ENCODE data around the gene SERPINB10. TPM values are rescaled to one million over a fixed set of nuclear protein-coding genes. Genes with fewer than 3 reads are reported as not detected.

Gene SERPINB10
- total RNA-seq, 1 experiment from 2014 or later: not detected

DNA sequence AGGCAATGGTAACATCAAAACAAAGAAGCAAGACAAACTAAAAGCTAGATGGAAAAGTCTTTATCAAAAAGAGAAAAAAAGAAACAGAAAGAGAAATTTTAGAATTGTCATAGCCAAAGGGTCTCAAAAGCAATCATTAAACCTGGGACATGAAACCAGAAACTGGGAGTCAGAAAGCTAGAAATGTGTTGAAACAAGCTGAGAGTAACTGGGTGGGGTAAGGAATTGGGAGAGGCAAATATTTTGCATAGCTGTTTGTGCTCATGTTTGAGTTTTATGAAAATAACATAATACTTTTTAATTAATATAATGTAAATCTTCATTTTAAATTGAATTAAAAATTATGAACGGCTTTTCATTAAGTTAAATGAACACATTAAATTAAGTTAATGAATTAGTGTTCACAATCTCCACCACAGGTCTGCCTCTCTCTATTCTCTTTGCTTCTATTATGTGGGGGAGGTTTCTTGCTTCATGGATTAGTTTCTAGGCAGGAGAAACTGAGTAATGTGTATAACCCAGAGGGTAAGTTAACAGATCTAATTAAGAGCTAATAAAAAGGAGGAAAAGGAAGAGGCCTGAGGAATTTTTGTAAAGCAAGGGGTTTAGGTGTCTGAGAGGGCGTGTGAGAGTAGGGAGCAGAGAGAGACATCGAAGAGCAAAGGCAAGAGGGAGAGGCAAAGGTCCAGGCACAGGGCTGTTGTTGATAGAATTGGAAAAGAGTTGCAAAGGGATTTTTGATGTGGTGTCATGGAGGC lies 40.2 kb upstream of the SERPINB10 start:
- ATAC-seq: no peak
- Mint-ChIP-seq H3K9me3 (no peaks in the 10 kb centered on the region), H3K27ac (no peak overlapping the region), H3K36me3 (no peaks in the 10 kb centered on the region), H3K27me3 (ENCODE audit: low read depth) (no peaks in the 10 kb centered on the region), H3K4me1 (no peaks in the 10 kb centered on the region), H3K4me3 (no peak overlapping the region)
- CTCF ChIA-PET: interaction anchor here (1.2 to 1.9 kb wide), 2 partner anchors 69 to 127 kb away, joined by 4 read pairs; no protein-coding TSS in a partner anchor
- POLR2A ChIA-PET: no interaction called here
- TF ChIP-seq SOX15 (CRISPR knock-in tag; IDR thresholded peaks at IDR 0.05) (no peak), ELF4 (CRISPR knock-in tag; IDR thresholded peaks at IDR 0.05; ENCODE audit: low read depth) (no peak), TEAD1 (CRISPR knock-in tag; IDR thresholded peaks at IDR 0.05) (no peak), JUN (CRISPR knock-in tag; IDR thresholded peaks at IDR 0.05) (no peak), NFATC4 (CRISPR knock-in tag; IDR thresholded peaks at IDR 0.05) (no peak), ZBTB21 (CRISPR knock-in tag; IDR thresholded peaks at IDR 0.05; ENCODE audit: borderline replicate concordance) (no peak), PRRX2 (CRISPR knock-in tag; IDR thresholded peaks at IDR 0.05) (no peak), TP53 (CRISPR knock-in tag; IDR thresholded peaks at IDR 0.05) (no peak)
- TF ChIP-seq, protein P1, sequence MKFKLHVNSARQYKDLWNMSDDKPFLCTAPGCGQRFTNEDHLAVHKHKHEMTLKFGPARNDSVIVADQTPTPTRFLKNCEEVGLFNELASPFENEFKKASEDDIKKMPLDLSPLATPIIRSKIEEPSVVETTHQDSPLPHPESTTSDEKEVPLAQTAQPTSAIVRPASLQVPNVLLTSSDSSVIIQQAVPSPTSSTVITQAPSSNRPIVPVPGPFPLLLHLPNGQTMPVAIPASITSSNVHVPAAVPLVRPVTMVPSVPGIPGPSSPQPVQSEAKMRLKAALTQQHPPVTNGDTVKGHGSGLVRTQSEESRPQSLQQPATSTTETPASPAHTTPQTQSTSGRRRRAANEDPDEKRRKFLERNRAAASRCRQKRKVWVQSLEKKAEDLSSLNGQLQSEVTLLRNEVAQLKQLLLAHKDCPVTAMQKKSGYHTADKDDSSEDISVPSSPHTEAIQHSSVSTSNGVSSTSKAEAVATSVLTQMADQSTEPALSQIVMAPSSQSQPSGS (CRISPR knock-in tag; IDR thresholded peaks at IDR 0.05; ENCODE audit: borderline replicate concordance, low read depth): no peak
- no peak for DNase-seq (ENCODE audit: low spot score)

DNA sequence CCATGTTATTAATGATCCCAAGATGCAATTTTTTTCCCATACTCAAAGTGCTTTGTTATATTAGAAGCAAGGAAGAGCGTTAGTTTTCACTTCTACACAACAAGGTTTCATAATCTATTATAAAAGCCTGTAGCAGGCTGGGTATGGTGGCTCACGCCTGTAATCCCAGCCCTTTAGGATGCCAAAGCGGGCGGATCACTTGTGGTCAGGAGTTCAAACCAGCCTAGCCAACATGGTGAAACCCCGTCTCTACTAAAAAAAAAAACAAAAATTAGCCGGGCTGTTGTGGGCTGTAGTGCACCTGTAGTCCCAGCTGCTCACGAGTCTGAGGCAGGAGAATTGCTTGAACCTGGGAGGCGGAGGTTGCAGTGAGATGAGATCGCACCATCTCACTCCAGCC lies 39.2 kb upstream of the SERPINB10 start:
- no peaks in the 10 kb centered on the region for H3K36me3 Mint-ChIP-seq
- H3K27me3 Mint-ChIP-seq (ENCODE audit: low read depth): no peaks in the 10 kb centered on the region
- H3K4me1 Mint-ChIP-seq: no peaks in the 10 kb centered on the region
- ChIA-PET CTCF (no interaction called here), POLR2A (no interaction called here)
- H3K27ac Mint-ChIP-seq: no peak overlapping the region
- ATAC-seq (no peak), DNase-seq (ENCODE audit: low spot score) (no peak)
- H3K4me3 Mint-ChIP-seq: no peak overlapping the region
- TF ChIP-seq, protein P2, sequence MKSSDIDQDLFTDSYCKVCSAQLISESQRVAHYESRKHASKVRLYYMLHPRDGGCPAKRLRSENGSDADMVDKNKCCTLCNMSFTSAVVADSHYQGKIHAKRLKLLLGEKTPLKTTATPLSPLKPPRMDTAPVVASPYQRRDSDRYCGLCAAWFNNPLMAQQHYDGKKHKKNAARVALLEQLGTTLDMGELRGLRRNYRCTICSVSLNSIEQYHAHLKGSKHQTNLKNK (CRISPR knock-in tag; IDR thresholded peaks at IDR 0.05): no peak
- TF ChIP-seq, protein P3, sequence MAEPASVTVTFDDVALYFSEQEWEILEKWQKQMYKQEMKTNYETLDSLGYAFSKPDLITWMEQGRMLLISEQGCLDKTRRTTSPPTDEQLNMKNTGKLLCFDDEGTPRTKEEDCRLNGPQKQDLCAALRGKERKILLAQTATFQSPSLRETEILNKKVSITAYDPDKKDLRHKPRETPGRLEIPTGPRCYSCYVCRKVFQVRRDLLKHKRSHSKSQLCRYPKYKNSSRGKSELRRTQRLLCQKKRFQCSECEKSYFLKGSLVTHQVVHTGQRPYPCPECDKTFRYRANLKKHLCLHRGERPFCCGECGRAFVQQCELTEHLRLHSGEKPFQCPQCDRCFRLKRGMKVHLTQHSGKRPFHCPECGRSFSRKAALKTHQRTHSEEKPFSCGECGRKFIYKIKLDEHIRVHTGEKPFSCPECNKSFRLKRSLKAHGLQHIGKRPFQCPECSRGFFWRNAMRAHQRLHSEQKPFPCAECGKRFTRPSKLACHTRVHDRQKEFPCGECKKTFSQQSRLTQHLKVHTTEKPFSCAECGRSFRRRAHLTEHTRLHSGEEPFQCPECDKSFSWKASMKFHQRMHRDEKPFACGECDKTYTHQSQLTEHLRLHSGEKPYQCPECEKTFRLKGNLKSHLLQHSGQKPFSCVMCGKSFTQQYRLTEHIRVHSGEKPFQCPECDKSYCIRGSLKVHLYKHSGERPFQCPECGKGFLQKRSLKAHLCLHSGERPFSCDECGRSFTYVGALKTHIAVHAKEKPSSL (CRISPR knock-in tag; conservative IDR thresholded peaks at IDR 0.05): no peak
- TF ChIP-seq KAT7 (CRISPR knock-in tag; IDR thresholded peaks at IDR 0.05; ENCODE audit: borderline replicate concordance): no peak
- TF ChIP-seq ZNF138 (CRISPR knock-in tag; conservative IDR thresholded peaks at IDR 0.05): no peak
- TF ChIP-seq, protein P4, sequence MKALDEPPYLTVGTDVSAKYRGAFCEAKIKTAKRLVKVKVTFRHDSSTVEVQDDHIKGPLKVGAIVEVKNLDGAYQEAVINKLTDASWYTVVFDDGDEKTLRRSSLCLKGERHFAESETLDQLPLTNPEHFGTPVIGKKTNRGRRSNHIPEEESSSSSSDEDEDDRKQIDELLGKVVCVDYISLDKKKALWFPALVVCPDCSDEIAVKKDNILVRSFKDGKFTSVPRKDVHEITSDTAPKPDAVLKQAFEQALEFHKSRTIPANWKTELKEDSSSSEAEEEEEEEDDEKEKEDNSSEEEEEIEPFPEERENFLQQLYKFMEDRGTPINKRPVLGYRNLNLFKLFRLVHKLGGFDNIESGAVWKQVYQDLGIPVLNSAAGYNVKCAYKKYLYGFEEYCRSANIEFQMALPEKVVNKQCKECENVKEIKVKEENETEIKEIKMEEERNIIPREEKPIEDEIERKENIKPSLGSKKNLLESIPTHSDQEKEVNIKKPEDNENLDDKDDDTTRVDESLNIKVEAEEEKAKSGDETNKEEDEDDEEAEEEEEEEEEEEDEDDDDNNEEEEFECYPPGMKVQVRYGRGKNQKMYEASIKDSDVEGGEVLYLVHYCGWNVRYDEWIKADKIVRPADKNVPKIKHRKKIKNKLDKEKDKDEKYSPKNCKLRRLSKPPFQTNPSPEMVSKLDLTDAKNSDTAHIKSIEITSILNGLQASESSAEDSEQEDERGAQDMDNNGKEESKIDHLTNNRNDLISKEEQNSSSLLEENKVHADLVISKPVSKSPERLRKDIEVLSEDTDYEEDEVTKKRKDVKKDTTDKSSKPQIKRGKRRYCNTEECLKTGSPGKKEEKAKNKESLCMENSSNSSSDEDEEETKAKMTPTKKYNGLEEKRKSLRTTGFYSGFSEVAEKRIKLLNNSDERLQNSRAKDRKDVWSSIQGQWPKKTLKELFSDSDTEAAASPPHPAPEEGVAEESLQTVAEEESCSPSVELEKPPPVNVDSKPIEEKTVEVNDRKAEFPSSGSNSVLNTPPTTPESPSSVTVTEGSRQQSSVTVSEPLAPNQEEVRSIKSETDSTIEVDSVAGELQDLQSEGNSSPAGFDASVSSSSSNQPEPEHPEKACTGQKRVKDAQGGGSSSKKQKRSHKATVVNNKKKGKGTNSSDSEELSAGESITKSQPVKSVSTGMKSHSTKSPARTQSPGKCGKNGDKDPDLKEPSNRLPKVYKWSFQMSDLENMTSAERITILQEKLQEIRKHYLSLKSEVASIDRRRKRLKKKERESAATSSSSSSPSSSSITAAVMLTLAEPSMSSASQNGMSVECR (CRISPR knock-in tag; IDR thresholded peaks at IDR 0.05; ENCODE audit: borderline replicate concordance): no peak
- TF ChIP-seq FOXP1 (CRISPR knock-in tag; IDR thresholded peaks at IDR 0.05; ENCODE audit: borderline replicate concordance): no peak
- TF ChIP-seq SMAD3 (CRISPR knock-in tag; IDR thresholded peaks at IDR 0.05; ENCODE audit: borderline replicate concordance): no peak
- TF ChIP-seq NFYB (CRISPR knock-in tag; conservative IDR thresholded peaks at IDR 0.05; ENCODE audit: low read depth): no peak
- H3K9me3 Mint-ChIP-seq: no peaks in the 10 kb centered on the region
